Stimulated activated CD8-positive, alpha-beta memory T cell treated with anti-CD3 and anti-CD28 coated beads, Interleukin-12 subunit alpha, Interleukin-12 subunit beta, amount 100 ng/mL, for 4 hours (primary cell): Measurements from ENCODE around the gene TTC39B.
"Not testable (repeated sequence)": the region's sequence is repeated elsewhere in the genome, so short reads cannot be mapped to it uniquely, and the experiment has no call there.

Experiments
- DNase-seq: peaks from one replicate; pipeline ENCODE4 v3.0.0-alpha.2; 2020; ENCODE audit warnings: low read depth

The TTC39B gene

GRCh38 chr9:15306757-15307522 is at the start of gene TTC39B:
Gene TTC39B, minus strand, starts transcription at chr9:15307216. Its CDS starts 91 bp downstream, at chr9:15307125.
- DNase-seq: peak; percentile 66

GRCh38 chr9:15355669-15356068 is 48.7 kb upstream of the TTC39B start:
- no peak for DNase-seq

DNA sequence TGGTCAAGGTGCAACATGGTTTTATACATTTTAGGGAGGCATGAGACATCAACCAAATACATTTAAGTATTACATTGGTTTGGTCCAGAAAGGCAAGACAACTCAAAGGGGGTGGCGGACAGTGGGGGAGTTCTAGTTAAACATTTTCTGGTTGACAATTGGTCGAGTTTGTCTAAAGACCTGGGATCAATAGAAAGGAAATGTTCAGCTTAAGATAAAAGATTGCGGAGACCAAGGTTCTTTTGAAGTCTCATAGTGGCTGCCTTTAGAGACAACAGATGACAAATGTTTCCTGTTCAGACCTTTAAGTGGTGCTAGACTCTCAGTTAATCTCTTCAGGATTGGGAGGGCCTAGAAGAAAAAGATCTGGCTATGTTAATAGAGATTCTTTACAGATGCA is 47.7 kb upstream of the TTC39B start:
- no peak for DNase-seq

GRCh38 chr9:15353892-15354291 is 46.9 kb upstream of the TTC39B start:
- no peak for DNase-seq

DNA sequence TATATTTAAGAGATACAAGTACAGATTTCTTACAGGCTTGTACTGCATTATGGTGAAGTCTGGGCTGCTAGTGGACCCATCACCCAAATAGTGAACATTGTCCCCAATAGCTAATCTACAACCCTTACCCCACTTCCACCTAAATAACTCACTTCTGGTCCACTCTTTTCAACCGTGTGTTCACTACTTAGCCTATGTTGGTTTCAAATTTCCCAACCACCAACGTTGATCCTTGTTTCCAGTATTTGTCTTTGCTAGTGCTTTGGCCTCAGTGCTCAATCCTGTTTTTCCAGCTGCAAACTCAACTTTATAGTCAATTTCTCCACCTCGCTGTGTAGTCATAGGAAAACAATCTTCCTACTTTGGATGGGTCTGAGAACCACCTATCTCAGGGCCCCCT is 45.3 kb upstream of the TTC39B start:
- no peak for DNase-seq

GRCh38 chr9:15349892-15350761 is 43.1 kb upstream of the TTC39B start:
- DNase-seq: no peak

DNA sequence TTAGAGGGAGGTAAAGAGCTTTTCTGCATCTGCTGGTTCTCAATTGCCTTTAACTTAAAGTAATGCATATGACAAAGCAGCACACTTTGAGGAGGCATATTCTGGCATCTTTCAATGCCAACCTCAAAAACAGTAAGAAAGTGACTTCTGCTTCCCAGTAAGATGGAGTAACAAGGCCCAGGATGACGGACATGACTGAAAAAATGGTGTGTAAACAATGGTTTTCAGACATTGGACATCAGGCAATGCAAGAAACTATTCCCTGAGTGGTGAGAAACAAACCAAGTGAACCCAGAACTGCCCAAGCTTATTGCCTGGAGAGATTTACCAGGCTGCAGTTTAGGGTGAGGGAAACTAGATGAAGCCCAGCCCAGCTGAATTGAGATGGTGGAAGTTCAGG is 39.8 kb upstream of the TTC39B start:
- no peak for DNase-seq

DNA sequence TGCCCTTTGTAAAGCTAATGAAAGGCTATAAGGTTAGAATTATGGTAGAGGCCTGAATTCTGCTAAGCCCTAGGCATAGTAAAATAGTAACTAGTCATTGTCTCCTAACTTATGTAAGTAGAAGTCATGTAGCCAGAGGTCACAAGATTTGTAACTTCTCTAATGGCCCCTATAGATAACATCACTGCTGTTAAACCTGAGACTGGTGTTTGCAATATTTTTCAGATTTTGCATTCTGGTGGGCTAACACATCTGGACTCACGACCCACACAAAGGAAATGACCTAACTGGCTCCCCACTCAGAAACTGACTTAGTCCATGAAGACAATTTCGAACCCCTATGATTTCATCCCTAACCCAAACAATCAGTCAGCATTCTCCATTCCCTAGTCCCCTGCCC is 37.2 kb upstream of the TTC39B start:
- DNase-seq: no peak

DNA sequence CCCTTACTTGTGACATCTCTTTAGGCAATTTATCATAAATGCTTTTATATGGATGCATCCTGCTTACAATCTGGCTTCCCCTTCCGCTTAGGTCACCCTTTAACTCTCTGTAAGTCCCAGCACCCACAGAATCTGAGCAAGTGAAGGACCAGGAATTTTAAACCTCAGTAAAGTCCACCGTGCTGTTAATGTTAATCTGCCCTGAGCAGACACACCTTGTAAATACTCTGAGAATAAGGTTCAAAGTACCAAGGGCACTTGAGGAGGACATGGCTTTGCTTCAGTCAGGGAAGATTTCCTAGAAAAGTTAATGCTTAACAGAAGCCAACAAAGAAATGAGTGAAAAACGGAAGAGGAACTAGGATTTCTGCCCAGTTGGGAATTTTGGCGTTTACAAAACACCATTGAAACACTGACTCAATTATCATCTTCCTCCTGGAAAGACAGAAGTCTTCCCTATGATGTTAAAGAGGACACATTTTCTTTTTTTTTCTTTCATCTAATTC is 26.4 kb upstream of the TTC39B start:
- DNase-seq: no peak

GRCh38 chr9:15332939-15333338 is 25.9 kb upstream of the TTC39B start:
- DNase-seq: no peak

DNA sequence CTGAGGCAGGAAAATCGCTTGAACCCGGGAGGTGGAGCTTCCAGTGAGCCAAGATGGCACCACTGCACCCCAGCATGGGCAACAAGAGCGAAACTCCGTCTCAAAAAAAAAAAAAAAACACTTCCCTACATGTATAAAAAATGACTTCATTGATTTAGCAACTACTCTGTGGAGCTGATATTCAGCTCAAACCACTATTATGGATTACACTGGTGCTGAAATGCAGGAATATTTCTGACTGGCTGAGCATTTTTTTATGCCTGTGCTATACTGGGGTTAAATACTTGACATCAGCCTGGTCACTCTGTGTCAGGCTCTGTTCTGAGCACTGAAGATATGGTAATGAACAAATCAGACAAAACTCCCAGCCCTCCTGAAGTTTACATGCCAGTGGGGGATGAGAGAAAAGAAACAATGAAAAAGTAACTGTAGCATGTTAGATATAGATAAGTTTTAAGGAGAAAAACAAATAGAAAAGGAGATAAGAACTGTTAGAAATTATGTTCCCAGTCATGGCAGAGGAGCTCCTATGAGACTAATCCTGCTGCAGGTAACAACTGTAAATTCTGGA is 22.6 kb upstream of the TTC39B start:
- no peak for DNase-seq

DNA sequence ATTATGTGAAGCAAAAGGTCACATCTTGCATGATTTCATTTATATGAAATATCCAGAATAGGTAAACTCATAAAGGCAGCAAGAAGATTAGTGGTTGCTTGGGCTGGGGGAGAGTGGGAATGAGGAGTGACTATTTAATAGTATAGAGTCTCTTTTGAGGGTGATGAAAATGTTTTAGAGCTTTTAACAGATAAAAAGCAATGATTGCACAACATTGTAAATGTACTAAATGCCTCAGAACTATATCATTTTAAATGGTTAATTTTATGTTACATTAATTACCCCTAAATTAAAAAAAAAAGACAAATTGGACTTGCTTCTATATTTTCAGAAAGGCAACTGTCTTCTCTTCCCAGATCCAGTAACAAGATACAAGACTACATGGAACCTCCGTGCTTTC is 21.9 kb upstream of the TTC39B start:
- no peak for DNase-seq

GRCh38 chr9:15322695-15323094 is 15.7 kb upstream of the TTC39B start:
- not testable (repeated sequence) for DNase-seq

DNA sequence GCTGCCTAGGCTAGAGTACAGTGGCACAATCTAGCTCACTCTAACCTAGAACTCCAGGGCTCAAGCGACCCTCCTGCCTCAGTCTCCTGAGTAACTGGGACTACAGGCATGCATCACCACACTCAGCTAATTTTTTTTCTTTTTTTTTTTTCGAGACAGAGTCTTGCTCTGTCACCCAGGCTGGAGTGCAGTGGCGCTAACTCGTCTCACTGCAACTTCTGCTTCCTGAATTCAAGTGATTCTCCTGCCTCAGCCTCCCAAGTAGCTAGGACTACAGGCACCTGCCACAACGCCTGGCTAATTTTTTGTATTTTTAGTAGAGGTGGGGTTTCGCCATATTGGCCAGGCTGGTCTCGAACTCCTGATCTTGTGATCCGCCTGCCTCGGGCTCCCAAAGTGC is 12.6 kb upstream of the TTC39B start:
- DNase-seq: not testable (repeated sequence)

DNA sequence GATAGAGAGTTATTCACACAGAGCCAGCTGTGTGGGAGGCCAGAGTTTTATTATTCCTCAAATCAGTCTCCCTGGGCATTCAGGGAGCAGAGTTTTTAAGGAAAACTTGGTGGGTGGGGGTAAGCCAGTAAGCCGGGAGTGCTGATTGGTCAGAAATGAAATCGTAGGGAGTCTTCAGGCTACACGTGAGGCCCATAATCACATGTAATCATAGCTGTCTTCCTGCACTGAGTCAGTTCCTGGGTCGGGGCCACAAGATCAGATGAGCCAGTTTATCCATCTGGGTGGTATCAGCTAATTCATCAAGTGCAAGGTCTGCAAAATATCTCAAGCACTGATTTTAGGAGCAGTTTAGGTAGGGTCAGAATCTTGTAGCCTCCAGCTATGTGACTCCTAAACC is 10.8 kb upstream of the TTC39B start:
- no peak for DNase-seq

DNA sequence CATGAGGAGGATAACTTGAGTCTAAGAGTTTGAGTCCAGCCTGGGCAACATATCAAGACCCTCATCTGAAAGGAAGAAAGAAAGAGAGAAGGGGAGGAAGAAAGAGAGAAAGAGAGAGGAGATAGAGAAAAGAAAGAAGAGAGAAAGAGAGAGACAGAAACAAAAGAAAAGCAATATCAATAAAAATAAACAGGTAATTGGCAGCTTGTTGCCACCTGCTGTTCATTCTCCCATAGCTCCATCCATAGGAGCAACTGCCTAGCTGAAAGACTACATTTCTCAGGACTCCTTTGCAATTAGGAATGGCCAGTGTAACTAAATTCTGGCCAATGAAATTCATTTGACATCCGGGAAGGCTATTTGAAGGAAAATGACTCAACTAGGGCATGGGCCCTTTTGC is 4.6 kb upstream of the TTC39B start:
- no peak for DNase-seq

DNA sequence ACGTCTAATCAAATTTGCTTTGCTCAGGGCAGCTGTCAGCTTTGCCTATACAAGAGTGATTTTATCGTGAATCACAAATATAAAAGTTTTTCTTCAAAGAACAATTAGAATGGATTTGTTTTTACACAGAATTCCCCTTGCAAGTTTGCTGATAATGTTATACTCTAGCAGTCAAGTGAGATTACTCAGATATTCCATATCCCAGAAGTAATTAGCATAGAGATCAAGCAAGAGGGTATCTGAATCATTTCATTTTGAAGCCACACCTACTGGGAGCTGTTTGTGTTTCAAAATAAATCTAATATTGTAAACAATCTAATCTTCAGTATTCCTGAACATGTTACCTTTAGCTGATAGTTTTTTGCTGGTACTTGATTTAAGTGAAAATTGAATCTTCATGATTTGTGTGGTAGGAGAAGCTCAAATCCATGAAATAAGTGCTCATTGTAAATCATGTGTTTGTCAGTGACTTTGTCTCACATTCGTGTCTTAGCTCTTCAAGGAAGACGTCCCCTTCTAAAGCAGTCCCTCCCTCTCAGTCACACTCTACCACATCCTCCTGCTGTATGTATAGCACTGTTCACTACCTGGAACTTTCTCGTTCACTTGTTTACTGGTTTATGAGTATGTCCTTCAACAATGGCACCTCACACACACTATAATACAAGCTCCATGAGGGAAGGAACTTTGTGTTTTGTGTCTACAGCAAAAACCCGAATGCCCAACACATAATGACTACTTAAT is 3.3 kb upstream of the TTC39B start:
- DNase-seq: no peak

GRCh38 chr9:15308511-15308910 is 1.5 kb upstream of the TTC39B start:
- DNase-seq: no peak

GRCh38 chr9:15307523-15307841 is 466 bp upstream of the TTC39B start:
- no peak for DNase-seq

GRCh38 chr9:15306068-15306756 is 804 bp downstream of the TTC39B start:
- DNase-seq: no peak

DNA sequence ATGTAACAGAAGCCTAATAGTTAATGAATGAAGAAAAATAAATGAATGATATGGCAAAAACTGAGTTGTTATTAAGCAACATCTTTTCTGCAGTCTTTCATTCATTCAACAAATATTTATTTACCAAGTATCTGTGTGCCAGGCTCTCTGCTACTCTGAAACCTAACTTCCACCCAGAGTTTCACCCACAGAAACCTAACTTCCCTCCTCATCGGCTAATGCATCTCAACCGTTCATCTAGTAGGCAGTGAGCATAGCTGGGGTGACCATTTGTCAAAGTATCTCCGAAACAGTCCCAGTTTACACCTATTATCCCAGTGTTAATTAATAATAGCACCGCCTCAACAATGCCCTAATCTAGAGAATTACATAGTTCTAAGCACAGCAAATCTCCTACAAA is 1.5 kb downstream of the TTC39B start:
- DNase-seq: no peak

GRCh38 chr9:15304632-15305031 is 2.4 kb downstream of the TTC39B start:
- DNase-seq: no peak
